HG03196 (cell line): ENCODE measurements around the gene KCTD10.
"Not testable (repeated sequence)": the region's sequence is repeated elsewhere in the genome, so short reads cannot be mapped to it uniquely, and the experiment has no call there.

Source experiments
- ATAC-seq: cut with Tn5 transposase; IDR thresholded peaks from one replicate; pipeline ENCODE4 v1.9.1; 2021; ENCODE audit not compliant: unreplicated experiment

The KCTD10 gene

GRCh38 chr12:109423392-109423791, 53.7 kb downstream of the KCTD10 start:
- ATAC-seq, result no peak

GRCh38 chr12:109422251-109422650, 54.8 kb downstream of the KCTD10 start:
- no peak for ATAC-seq

GRCh38 chr12:109421355-109422087, 55.6 kb downstream of the KCTD10 start:
- no peak for ATAC-seq

GRCh38 chr12:109418848-109419480, 58.1 kb downstream of the KCTD10 start:
- ATAC-seq, result no peak

- not testable (repeated sequence) for ATAC-seq
These were observed 71.0 kb downstream of the KCTD10 start for GRCh38 chr12:109406147-109406546.

GRCh38 chr12:109404841-109405240, 72.3 kb downstream of the KCTD10 start:
- not testable (repeated sequence) for ATAC-seq
